ENCODE results near the gene ADAMTS14.

DNA sequence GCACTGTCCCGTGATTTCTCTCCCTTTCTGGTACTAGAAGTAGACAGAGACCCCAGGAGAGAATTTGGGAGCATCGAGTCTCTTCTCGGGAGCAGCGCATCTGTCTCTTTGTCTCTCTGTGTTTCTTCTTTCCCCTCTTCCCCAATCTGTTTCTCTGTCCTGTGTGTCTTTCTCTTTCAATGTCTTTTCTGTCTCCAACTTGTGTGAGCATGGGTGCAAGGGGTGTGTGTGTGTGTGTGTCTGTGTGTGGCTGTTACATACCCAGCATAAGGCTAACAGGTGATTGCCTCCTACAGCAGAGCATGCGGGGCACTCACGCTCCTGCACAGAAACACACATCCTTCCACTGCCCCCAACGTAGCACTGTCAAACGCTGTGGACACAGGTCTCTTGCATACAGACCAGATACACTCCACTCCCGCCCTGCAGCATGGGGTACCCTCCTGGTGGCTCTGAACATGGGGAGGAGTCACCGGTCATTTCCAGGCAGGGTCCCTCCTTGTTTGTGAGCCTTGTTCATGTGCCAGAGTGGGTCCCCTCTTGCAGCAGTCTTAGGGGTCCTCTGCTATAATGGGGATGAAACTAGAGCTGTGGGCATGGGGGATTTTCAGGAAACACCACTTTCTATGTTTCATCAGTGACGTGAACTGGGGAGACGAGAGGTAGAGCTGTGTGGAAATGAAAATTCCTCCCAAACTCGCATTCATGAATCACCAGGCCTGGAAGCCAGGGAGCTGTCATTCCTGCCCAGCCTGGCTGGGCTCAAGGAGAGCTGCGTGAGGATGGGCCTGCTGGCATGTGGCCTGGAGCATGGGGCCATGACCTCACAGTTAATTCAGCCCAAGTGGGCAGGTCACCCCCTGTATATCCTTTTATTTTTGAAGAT is 980 bp downstream of the ADAMTS14 start:
- TF ChIP-seq EP300 (IDR thresholded peaks at IDR 0.05; ENCODE audit: borderline replicate concordance), result no peak
- no peak for TF ChIP-seq YY1 (IDR thresholded peaks at IDR 0.05; ENCODE audit: low read depth)
- no peak for TF ChIP-seq TAF1 (IDR thresholded peaks at IDR 0.05; ENCODE audit: low read depth)
- TF ChIP-seq, protein P1, sequence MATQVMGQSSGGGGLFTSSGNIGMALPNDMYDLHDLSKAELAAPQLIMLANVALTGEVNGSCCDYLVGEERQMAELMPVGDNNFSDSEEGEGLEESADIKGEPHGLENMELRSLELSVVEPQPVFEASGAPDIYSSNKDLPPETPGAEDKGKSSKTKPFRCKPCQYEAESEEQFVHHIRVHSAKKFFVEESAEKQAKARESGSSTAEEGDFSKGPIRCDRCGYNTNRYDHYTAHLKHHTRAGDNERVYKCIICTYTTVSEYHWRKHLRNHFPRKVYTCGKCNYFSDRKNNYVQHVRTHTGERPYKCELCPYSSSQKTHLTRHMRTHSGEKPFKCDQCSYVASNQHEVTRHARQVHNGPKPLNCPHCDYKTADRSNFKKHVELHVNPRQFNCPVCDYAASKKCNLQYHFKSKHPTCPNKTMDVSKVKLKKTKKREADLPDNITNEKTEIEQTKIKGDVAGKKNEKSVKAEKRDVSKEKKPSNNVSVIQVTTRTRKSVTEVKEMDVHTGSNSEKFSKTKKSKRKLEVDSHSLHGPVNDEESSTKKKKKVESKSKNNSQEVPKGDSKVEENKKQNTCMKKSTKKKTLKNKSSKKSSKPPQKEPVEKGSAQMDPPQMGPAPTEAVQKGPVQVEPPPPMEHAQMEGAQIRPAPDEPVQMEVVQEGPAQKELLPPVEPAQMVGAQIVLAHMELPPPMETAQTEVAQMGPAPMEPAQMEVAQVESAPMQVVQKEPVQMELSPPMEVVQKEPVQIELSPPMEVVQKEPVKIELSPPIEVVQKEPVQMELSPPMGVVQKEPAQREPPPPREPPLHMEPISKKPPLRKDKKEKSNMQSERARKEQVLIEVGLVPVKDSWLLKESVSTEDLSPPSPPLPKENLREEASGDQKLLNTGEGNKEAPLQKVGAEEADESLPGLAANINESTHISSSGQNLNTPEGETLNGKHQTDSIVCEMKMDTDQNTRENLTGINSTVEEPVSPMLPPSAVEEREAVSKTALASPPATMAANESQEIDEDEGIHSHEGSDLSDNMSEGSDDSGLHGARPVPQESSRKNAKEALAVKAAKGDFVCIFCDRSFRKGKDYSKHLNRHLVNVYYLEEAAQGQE (IDR thresholded peaks at IDR 0.05; ENCODE audit: low read depth), result no peak
- TF ChIP-seq CREB1 (IDR thresholded peaks at IDR 0.05; ENCODE audit: low read depth), result no peak

Measured in Ishikawa (cell line).